CD4-positive, alpha-beta T cell (primary cell): Measurements from ENCODE around the gene FXYD4. TPM values are rescaled to one million over a fixed set of nuclear protein-coding genes. Genes with fewer than 3 reads are reported as not detected.

ENCODE experiments used
- ATAC-seq: fragments of 200-7000 bp; cut with Tn5 transposase; one replicate; pipeline ENCODE4 v1.10.0; 2022; ENCODE audit warnings: mild to moderate bottlenecking; ENCODE audit not compliant: poor library complexity
- CTCF ChIA-PET: fragments of 350-600 bp; sonication (Branson Sonifier 250); formaldehyde crosslinking; loops from one replicate; lab custom pipeline; 2021; ENCODE audit warnings: antibody characterized with exemption, inconsistent platforms; lab: Charles Lee
- POLR2A ChIA-PET: fragments of 350-600 bp; sonication (Branson Sonifier 250); formaldehyde crosslinking; loops from one replicate; lab custom pipeline; 2021; ENCODE audit warnings: antibody characterized with exemption, inconsistent platforms; lab: Charles Lee
- DNase-seq, 14 experiments: peaks; one replicate each; pipeline ENCODE4 v3.0.0-alpha.2; 2013 to 2020; ENCODE audit warnings: mixed read lengths in 2 of 14
- H3K27ac ChIP-seq, 2 donors: one replicate each; pipeline versions ENCODE4 v1.5.1 to v1.7.0; 2013; ENCODE audit warnings: low read length in 2 of 2, low read depth in 1 of 2, mild to moderate bottlenecking in 1 of 2
- H3K27me3 ChIP-seq, 2 experiments: 1 replicate in 1 of 2; 2 replicates in 1 of 2; pipeline versions ENCODE4 v1.6.1 to v1.7.0; 2013; ENCODE audit warnings: low read length in 2 of 2, control low read depth in 1 of 2, mild to moderate bottlenecking in 1 of 2, moderate library complexity in 1 of 2; ENCODE audit not compliant: insufficient read depth in 2 of 2, control insufficient read depth in 1 of 2
- H3K36me3 ChIP-seq: one replicate; pipeline ENCODE4 v1.6.1; 2013; ENCODE audit warnings: low read length, control low read depth; ENCODE audit not compliant: insufficient read depth
- H3K4me1 ChIP-seq: one replicate; pipeline ENCODE4 v1.6.1; 2013; ENCODE audit warnings: low read length, control low read depth; ENCODE audit not compliant: insufficient read depth
- H3K4me3 ChIP-seq: one replicate; pipeline ENCODE4 v1.5.1; 2013; ENCODE audit warnings: mild to moderate bottlenecking, low read length, moderate library complexity
- H3K9me3 ChIP-seq, 2 experiments: 1 replicate in 1 of 2; 2 replicates in 1 of 2; pipeline versions ENCODE4 v1.6.1 to v1.7.0; 2013; ENCODE audit warnings: low read length in 2 of 2, mild to moderate bottlenecking in 2 of 2, control low read depth in 1 of 2, moderate library complexity in 1 of 2; ENCODE audit not compliant: control insufficient read depth in 1 of 2, insufficient read depth in 1 of 2
- H3K27ac Mint-ChIP-seq: one replicate; pipeline ENCODE4 v1.8.0; 2020; ENCODE audit warnings: mixed read lengths
- H3K27me3 Mint-ChIP-seq: one replicate; pipeline ENCODE4 v1.8.0; 2021; ENCODE audit warnings: mixed read lengths
- H3K36me3 Mint-ChIP-seq: one replicate; pipeline ENCODE4 v1.8.0; 2021; ENCODE audit warnings: low read depth, mixed read lengths
- H3K4me1 Mint-ChIP-seq: one replicate; pipeline ENCODE4 v1.8.0; 2021; ENCODE audit warnings: low read depth, mixed read lengths
- H3K4me3 Mint-ChIP-seq: one replicate; pipeline ENCODE4 v1.8.0; 2020; ENCODE audit warnings: mild to moderate bottlenecking, mixed read lengths
- H3K9me3 Mint-ChIP-seq: one replicate; pipeline ENCODE4 v1.8.0; 2020; ENCODE audit warnings: mixed read lengths
- CTCF ChIP-seq: fragments of 200-600 bp; IDR thresholded peaks from one replicate; pipeline ENCODE4 v1.8.0; 2022; ENCODE audit warnings: antibody characterized with exemption, mild to moderate bottlenecking
- intact Hi-C, 2 experiments: fragments of 100-400 bp; cut with DNase I in 1 of 2; cut with micrococcal nuclease in 1 of 2; formaldehyde crosslinking; loops; one replicate each; pipeline versions ENCODE4 v1.15.1 to v1.9.0; 2023 to 2025; cut with DNase I, micrococcal nuclease
- total RNA-seq, 174 experiments: library from RNA in 2 of 174; stranded (reverse) in 2 of 174; gene quantifications; one replicate each; pipeline ENCODE4 v1.2.3 and lab custom pipeline; 2021 to 2026

Gene FXYD4
- total RNA-seq, 2 experiments from 2014 or later, result not detected

DNA sequence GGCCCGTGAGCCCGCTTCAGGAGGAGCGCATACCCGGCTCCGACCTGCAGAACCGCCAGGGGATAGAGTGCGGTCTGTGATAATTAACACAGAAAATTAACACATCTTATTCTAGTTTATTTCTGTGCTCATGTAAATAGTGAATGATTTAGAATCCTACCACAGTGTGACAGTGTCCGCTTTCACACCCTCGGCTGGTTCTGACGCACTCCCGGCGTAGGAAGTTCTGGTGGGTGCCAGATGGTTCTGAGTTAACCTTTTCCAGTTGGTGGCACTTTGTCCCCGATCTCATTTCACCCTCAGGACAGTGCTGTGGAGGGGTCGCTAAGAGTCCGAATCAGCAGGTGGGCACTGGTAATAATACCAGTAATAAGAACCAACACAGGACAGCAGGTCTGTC lies 28.3 kb upstream of the FXYD4 start:
- H3K27ac ChIP-seq, result no peak overlapping the region
- H3K4me3 ChIP-seq, result no peak overlapping the region
- peaks cover 0 to 5% of the 10 kb centered on the region in 2 experiments for H3K27me3 ChIP-seq
- peaks cover 22% of the 10 kb centered on the region for H3K4me1 ChIP-seq
- no peaks in the 10 kb centered on the region for H3K36me3 Mint-ChIP-seq
- H3K4me3 Mint-ChIP-seq, result no peak overlapping the region
- no peaks in the 10 kb centered on the region for H3K36me3 ChIP-seq
- H3K9me3 Mint-ChIP-seq, result no peaks in the 10 kb centered on the region
- no peak for TF ChIP-seq CTCF
- H3K9me3 ChIP-seq, result no peaks in the 10 kb centered on the region
- ChIA-PET CTCF (no interaction called here), POLR2A (no interaction called here)
- DNase-seq (no peak), ATAC-seq (no peak)
- H3K27me3 Mint-ChIP-seq, result peaks cover 8% of the 10 kb centered on the region
- H3K27ac Mint-ChIP-seq, result no peak overlapping the region
- peaks cover 3% of the 10 kb centered on the region for H3K4me1 Mint-ChIP-seq
- intact Hi-C loops, result no loop called here

DNA sequence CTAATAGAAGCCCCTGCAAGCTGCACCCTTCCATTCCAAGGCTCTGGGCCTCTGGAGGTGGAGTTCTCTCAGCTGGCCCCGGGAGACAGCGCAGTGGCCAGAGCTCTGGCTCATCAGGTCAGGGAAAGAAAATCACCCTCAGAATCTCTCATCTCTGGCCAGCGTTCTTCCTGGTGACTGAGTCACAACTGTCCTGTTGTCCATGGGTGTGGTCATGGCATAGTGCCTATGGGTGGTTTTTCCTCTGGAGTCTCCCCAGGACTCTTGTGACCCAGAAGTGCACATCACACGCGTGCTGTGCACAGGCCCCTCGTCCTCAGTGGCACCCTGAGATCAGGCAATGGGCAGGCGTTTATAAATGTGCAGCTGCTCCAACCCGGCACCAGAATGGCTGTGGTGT lies 27.4 kb upstream of the FXYD4 start:
- no peaks in the 10 kb centered on the region for H3K27me3 ChIP-seq
- no peak overlapping the region for H3K27ac Mint-ChIP-seq
- H3K4me1 Mint-ChIP-seq, result peaks cover 10% of the 10 kb centered on the region
- H3K9me3 Mint-ChIP-seq, result no peaks in the 10 kb centered on the region
- TF ChIP-seq CTCF, result no peak
- DNase-seq (no peak), ATAC-seq (no peak)
- no peak overlapping the region for H3K27ac ChIP-seq
- H3K27me3 Mint-ChIP-seq, result peaks cover 11% of the 10 kb centered on the region
- no peaks in the 10 kb centered on the region for H3K36me3 ChIP-seq
- H3K4me1 ChIP-seq, result peaks cover 31% of the 10 kb centered on the region
- H3K36me3 Mint-ChIP-seq, result no peaks in the 10 kb centered on the region
- H3K9me3 ChIP-seq, result no peaks in the 10 kb centered on the region
- intact Hi-C loops, result no loop called here
- H3K4me3 Mint-ChIP-seq, result no peak overlapping the region
- CTCF ChIA-PET, result no interaction called here
- no peak overlapping the region for H3K4me3 ChIP-seq
- POLR2A ChIA-PET, result no interaction called here

DNA sequence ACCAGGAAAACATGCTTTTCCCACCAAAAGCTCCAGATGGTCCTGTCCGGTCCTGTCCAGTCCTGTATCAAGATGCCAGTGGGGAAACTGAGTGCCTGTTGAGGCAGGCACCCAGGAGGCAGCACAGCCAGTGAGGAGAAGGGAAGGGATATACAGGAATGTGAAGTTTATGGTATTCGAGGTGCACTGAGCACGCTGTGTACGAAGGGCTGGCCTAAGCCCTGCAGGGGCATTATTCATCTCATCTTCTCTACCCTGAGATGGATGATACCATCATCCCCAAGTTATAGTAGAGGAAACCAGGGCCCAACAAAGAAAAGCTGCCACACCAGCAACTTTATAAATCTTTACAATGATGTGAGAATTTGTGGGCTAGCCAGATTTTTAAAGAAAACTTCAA lies 23.4 kb upstream of the FXYD4 start:
- no peak for DNase-seq
- H3K4me3 Mint-ChIP-seq, result no peak overlapping the region
- H3K9me3 Mint-ChIP-seq, result no peaks in the 10 kb centered on the region
- Histone ChIP-seq H3K4me1 (peaks cover 35% of the 10 kb centered on the region), H3K27me3 (peaks cover 9 to 13% of the 10 kb centered on the region in 2 experiments), H3K36me3 (no peaks in the 10 kb centered on the region), H3K4me3 (no peak overlapping the region), H3K27ac (no peak overlapping the region), H3K9me3 (no peaks in the 10 kb centered on the region)
- intact Hi-C loops, result loop anchor here (1.0 to 5.0 kb wide), 7 partner anchors 15 to 143 kb away; no protein-coding TSS in a partner anchor
- H3K4me1 Mint-ChIP-seq, result peaks cover 10% of the 10 kb centered on the region
- TF ChIP-seq CTCF, result no peak
- no peak for ATAC-seq
- ChIA-PET POLR2A (interaction anchor here (1.0 to 3.5 kb wide), 5 partner anchors 14 to 82 kb away, joined by 3 to 15 read pairs (median 4); no protein-coding TSS in a partner anchor), CTCF (interaction anchor here (0.6 to 2.2 kb wide), 9 partner anchors 16 to 125 kb away, joined by 3 to 42 read pairs (median 5); no protein-coding TSS in a partner anchor)
- peaks cover 18% of the 10 kb centered on the region for H3K27me3 Mint-ChIP-seq
- H3K27ac Mint-ChIP-seq, result no peak overlapping the region
- no peaks in the 10 kb centered on the region for H3K36me3 Mint-ChIP-seq
